Central memory CD4-positive, alpha-beta T cell (primary cell): ENCODE results near the gene PCSK5.
"Not testable (repeated sequence)": the region's sequence is repeated elsewhere in the genome, so short reads cannot be mapped to it uniquely, and the experiment has no call there.

Source experiments
- DNase-seq: peaks from one replicate; pipeline ENCODE4 v3.0.0; 2022

PCSK5 gene

DNA sequence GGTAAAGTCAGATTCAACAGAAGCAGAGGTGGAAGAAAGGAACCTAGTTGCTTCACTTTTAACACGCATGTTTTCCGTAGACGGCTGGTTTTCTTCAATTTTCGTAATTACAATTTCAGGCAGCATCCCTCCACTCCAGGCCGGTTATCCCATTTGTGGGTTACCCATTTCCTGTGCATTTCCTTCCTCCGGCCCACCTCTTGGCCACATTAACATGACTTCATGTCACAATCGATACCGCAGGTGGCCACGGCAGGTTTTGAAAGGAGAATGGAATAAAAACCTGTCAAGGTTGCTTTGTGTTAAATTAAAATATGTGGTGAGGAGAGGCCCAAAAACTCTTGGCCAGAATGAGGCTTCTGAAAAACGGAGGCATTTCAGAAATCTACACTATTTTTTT lies 130.2 kb downstream of the PCSK5 start:
- DNase-seq = no peak

DNA sequence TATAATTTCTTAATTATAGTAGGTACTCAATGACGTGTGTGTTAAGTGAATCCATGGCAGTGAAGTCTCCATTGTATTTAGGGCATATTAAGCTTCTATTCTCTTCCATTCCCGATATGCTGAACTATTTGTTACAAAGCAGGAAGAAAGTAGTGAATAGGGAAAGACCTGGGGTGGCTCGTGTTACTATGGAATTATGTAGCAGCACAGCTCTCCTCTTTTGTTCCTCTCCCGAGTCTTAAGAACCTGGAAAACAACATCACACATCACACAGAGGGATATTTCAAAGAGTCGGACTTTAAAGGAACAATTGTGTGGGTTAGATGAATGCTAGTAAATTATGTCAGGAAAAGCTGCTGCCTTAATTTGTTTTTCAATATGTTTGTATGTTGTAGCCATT lies 131.8 kb downstream of the PCSK5 start:
- DNase-seq = no peak

DNA sequence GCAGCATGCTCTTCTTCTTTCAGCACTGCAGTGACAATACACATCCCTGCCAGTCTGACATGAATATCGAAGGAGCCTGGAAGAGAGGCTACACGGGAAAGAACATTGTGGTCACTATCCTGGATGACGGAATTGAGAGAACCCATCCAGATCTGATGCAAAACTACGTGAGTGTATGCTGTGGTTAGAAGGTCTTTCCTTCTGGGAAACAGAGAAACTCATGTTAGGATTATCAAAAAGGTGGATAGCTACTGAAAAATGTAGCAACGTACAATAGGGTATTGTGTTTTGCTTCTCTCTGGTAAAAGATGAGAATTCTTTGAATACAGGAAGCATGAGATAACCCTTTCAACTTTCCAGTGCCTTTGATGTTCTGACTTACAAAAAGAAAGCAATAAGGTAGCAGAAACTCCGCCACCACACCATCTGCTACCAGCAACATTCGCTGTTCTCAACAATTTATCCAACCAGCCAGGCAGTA lies 133.3 kb downstream of the PCSK5 start:
- DNase-seq = peak; percentile 71

DNA sequence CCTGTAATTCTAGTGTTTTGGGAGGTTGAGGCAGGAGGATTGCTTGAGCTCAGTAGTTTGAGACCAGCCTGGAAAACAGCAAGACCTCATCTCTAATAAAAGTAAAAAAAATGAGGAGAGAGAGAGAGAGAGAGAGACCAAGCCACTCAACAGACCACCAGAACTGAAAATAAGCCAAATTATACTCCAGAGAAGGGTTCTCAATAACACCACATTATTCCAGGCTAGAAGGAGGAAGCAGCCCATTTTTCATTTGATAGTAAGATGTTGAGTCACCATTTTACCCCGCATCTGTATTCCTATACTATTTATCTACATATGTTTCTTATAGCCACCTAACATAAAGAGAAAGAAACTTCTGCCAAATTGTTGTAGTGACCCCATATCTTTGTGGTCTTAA lies 134.8 kb downstream of the PCSK5 start:
- DNase-seq = no peak

DNA sequence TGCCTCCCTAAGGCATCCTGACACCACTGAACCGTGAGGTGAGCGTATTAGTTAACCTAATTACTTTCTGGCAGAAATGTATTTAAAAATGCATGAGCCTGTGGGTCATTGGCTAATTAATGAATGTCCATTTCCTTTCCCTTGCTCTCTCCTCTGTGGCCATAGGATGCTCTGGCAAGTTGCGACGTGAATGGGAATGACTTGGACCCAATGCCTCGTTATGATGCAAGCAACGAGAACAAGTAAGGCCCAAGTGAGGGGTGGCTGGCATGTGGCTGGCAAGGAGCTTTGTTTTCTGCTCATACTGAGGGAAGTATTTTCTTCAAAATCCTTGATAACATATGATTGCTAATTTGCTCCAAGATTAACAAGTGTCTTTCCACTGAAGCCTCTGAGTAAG lies 136.3 kb downstream of the PCSK5 start:
- no peak for DNase-seq

DNA sequence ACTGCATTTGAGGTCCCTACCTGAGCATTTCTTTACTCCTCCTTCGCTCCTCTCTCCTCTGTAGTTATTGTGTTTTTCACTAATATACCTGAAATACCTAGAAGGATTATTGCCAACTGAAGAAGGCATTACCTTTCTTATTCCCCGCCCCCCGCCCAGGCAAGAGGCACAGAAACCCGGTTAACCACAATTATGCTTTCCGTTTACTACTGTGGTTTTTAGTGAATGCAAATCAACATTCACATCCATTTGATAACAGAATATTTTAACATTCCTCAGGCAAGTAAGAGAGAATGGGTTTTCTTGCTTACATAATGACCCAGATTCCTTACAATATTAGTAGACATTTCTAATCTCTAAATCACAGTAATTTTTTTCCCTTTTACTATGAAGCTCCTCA lies 136.9 kb downstream of the PCSK5 start:
- DNase-seq = peak; percentile 50

DNA sequence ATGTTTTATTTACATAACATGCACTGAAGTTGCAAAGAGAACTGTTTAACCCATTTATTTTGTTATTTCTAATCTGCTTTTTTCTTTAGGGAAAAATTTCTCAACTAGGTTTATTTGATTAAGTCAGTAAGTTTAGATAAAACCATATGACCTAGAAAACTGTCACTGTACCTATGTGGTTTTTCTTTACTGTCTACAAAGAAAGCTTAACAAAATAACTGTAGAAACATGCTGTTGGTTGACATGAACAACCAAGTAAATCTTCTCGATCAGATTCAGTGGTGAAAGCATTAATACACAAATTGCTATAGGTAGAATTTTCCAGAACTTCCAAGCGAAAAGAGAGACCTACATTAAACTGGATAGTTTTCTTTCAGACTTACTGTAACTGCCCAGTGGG lies 137.4 kb downstream of the PCSK5 start:
- peak; percentile 12 for DNase-seq

DNA sequence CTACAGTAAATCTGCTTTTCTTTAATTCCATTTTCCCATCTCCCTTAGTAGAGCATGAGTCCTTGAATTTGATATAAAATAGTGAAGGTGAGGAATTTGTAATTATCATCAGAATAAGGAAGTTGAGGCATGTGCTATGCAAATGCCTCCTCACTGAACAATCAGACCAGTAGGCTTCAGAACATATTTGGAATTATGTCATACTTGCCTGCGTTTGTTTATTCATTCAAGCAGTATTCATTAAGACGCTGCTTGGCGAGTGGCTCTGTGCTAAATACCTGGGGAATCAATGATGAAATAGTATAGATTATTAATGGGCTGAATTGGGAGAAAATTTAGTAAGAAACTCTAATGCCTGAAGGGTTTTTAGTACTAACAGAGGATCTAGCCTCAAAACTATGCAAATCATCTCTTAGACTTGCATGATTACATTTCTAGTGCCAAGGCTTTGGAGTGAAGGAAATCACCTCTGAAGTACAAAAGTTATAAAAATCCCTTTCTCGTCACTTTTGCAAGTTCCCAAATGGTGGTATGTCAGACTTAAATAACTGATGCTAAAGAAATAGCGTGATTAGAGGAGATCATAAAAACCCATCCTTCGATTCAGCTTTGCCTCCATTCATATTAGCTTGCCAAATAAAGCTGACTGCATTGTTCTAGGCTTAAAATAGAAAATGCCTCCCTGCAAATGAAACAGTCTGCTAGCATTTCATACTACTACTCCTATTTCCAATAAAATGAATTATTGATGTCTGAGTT lies 141.7 kb downstream of the PCSK5 start:
- no peak for DNase-seq

DNA sequence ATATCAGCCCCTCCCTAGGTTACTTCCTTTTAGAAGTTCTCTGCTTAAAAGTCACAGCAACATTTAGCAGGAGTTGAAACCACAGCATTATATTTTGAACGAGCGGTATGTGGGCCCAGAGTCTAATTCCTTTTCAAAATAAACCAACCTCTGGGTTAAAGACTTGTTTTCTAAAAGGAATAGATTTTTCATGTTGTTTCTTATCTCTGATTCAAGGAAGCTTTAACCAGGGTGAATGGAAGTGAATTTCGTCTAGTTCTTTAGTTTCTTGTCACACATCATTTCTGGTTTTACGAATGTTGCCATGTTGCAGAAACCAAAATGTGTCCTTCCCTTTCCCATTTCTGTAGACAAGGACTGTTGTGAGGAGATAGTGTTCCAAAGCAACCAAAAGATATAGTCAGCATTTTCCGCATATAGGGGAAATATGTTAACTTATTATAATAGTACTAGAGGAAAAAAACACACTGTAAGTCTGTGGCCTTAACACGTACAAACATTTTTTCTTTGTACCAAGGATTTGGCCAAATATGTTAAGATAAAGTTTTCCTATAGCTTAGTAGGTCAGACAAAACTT lies 142.4 kb downstream of the PCSK5 start:
- no peak for DNase-seq

DNA sequence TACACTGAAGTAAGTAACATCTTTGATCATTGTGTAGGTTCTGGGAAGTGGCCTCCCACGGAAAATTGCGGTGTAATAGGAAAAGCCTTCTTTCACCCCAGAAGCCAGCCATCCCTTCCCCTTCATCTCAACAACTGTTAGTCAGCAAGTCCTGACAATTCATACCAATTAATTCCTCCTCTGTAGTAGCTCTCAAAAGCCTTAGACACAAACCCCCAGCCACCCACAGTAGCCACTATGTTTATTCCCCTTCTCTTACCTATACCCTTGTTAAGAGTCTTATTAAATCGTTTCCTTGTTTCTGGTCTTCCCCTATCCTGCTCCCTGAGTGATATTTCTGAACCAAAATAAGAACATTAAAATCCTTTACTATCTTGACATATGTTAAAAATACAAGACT lies 143.6 kb downstream of the PCSK5 start:
- DNase-seq = no peak

DNA sequence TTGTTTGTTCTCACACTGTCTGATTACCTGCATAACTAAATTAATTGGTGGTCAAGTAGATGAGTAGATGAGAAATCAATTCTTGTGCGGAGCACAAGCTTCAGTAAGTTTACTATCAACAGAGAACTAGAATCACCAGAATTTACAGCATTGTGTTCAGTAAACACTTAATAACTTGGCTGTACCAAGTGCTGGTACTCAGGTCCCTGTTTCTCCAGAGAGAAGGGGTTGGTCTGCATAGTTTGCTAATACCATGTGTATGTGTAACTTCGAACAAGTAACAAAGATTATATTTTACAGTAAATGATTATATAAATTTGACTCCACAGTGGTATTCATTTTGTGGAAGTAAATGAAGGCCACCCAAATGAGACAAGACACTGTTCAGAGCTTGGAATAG lies 146.3 kb downstream of the PCSK5 start:
- no peak for DNase-seq

DNA sequence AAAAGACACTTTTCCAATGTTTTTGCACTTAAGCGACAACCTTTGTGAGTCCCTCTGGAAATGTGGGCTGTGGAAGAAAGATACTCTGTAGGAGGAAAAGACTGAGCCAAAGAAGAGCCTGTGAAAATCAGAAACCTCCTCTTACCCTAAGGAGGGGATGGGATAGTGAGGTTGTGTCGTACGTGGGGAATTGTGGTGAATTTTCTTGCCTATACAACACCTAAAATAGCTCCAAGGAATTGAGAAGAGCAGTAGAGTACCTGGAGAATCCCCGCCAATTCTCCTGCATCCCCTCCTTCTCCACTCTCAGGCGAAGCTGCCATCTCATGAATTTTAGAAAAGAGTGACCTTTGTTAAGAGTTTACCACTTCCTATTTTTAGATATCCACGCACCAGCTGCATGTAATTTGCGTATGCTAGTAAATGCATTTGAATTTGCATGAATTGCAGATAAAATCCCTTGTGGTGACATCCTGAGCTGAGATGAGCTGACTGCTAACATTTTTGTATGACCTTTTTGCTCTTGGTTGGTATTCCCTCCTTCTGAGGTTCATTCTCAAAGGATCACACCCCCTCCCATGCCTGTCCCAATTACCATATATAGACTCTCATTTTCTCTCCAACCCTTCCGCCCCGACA lies 147.2 kb downstream of the PCSK5 start:
- no peak for DNase-seq

DNA sequence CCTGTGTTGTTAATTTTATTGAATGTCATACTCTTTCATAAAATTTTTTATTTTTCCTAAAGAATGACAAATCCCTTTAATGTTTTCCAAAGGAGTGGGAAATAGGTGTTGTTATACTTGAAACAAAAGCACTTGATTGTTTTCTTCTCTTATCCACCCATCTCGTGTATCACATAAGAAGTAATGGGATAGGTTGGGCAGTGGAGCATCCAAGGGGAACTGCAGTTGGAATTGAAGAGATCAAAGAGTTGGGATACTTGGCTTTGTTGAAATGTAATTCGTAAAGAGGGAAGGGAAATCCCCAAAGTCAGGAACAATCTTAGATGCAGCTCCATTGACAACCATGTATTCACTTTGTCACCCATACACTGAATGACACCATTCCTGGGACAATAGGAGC lies 148.0 kb downstream of the PCSK5 start:
- DNase-seq = no peak

DNA sequence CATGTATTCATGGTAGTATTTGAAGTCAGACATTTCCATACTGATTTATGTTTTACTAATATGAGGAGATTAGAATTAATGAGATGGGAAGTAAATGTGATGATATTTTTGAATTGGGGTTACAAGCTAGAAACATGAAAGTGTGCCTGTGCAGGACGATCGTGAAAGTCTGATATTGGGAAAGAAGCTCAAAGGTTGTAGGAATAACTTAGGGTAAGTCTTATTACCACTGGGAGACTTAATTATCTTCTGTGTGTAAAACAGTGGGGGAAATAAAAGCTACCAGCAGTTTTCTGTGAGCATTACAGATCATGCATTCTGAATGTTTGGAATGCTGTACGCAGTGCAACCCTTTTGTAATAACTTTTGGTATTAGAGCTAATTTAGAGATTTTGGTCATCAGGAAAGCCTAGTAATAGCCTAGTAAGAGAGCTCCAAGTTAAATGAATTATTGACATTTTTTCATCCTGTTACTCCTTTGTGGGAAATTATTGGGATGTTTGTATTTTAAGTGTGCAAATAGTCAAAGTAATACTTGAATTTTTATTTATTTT lies 153.9 kb downstream of the PCSK5 start:
- no peak for DNase-seq

DNA sequence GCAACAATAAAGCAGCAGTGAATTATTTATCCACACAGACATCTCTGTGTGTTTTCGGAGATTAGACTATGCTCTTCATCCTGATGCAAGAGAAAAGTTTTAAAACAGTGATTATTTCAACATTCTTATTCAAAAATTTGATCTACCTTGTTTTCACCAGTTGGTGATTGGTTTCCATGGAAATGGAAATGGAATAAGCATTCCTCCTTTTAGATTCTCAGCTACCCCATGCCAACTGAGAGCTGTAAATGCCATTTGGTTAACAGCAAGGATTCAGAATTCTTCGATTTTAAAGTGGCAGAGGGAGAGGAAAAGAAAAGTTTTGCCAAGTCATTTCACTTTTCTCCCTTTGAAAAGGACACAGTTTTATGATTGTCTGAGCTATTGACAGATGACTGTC lies 154.7 kb downstream of the PCSK5 start:
- no peak for DNase-seq

DNA sequence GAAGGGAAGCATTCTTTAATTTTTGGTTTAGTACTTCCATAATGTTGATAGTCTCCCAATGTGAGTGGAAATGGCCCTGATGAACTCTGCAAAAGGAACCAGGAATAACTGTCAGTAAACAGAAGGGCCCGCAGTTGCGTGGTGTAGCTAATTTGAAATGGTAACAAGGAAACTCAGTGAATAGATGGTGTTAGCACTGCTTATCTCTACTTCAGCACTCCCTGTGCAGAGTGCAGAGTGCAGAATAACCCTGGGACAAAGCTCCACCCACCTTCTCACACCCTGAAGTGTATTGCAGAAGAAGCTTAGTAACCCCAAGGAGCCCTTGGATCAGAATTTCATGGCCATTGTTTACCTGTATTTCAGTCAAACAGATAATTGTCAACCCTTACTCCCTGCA lies 158.9 kb downstream of the PCSK5 start:
- no peak for DNase-seq

DNA sequence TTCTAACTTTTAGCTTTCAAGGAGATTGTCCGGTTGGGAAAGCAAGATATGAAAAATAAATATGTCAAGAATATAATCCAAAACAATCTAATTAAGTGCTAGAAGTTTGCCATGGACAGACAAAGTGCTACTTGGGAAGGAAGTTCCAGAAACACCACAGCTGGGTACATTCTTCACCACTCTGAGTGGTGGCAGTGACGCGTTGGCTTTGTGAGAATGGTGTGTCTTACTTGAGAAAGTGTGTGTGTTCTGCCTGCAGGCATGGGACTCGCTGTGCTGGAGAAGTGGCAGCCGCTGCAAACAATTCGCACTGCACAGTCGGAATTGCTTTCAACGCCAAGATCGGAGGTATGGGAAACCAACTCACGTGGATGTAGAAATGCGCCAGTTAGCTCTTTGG lies 177.2 kb downstream of the PCSK5 start:
- DNase-seq = no peak

DNA sequence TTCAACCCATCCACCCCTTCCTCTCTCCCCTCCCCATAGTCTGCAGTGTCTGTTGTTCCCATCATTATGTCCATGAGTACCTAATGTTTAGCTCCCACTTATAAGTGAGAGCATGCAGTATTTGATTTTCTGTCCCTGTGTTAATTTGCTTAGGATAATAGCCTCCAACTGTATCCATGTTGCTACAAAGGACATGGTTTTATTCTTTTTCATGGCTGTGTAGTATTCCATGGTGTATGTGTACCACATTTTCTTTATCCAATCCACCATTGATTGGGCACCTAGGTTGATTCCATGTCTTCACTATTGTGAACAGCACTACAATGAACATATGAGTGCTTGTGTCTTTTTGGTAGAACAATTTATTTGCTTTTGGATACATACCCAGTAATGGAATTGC lies 187.1 kb downstream of the PCSK5 start:
- no peak for DNase-seq

DNA sequence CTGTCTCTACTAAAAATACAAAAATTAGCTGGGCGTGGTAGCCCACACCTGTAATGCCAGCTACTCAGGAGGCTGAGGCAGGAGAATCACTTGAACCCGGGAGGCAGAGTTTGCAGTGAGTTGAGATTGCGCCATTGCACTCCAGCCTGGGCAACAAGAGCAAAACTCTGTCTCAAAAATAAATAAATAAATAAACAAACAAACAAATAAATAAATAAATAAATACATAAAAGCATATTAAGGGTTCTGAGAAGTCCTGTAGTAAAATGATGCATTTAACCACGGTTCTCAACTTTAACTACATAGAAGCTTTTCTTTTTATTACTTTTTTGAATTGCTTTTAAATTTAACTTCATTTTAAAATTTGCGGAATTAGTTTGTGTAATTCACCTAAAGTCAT lies 190.8 kb downstream of the PCSK5 start:
- not testable (repeated sequence) for DNase-seq

DNA sequence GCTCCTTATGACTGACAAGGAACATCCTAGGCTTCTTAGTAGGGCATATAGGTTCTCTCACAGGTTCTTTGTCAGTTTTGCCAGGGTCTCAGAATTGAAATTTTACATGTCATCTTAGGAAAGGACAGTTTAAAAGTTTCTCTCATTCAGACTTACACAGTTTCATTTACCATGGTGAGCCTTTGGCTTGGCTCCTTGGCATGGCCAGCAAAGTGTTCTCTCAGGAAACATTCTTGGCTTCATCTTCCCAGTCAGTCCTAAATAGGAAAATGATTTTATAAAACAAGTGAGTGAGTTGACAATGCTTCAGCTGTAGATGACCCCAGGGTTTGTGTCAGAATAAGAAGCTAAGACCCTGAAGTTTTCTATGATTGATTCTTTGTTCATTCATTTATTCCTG lies 191.6 kb downstream of the PCSK5 start:
- DNase-seq = no peak

DNA sequence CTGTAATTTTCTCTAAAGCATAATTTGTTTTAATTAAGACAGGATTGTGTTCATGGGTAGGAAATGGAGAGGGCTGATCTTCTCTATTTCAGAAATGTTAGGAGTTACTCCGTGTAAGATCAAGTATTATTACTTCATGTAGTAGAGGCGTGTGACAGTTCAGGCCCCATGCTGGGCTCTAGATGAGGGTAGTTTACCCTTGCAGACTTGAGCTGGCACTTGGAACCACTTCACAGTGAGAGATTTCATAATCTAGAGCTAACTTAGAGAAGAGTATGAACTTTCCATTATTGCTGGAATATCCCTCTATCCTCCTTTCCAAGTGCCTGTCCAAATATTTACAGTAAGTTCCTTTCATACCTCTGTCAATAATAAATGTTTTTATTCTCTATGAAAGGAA lies 195.1 kb downstream of the PCSK5 start:
- DNase-seq = no peak

DNA sequence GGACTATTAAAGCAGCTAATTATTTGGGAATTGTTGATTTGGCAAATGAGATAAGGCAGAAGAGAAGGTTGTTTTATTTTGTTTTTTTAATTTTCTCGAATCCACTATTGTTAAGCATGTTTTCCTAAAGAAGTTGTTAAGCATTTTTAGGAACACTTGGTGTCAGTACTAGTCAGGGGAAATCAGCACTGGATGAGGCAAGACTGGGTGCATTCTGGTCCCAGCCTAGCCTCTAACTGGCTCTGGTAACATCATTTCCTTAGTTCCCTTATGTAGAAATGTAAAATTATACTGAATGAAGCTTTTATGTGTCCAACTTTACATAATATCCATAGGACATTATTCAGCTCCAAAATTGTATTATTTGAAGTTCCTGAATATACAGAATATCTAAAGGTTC lies 196.1 kb downstream of the PCSK5 start:
- no peak for DNase-seq

DNA sequence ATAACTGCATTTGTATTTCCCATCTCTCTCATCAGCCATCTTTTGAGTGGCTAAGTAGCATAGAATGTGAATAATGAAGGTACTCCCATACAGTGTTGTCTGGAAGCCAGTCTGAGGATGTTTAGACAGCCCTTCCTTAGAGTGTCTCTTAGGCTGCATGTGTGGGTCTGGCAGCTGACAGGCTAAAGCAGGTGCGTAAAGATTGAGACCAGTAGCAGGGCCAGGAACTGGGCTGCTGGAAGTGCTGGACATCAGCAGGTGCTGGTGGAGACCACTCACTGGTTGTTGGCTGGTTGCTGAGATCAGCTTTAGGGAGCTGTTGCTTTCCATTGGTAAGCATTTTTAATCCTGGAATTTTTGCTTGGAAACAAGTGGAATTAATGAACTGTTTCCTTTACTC lies 197.5 kb downstream of the PCSK5 start:
- DNase-seq = no peak

DNA sequence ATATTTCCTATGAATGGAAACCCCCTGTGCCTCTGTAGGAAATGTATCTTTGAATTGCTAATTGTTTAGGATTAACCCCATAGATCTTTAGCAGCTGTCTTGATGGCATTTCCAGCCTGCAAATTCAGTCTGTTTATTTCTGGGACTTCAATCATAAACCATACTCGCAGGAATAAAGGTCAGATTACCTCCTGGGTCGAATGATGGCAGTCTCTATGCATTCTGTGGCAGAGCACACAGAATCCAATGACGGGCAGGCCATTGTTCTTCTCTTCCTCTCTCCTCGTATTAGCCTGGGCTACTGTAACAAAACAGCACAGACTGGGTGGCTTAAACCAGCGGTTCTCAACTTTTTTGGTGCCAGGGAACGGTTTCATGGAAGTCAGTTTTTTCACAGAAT lies 199.9 kb downstream of the PCSK5 start:
- no peak for DNase-seq
